ENCODE results near the gene COL23A1. TPM values are rescaled to one million over a fixed set of nuclear protein-coding genes. Genes with fewer than 3 reads are reported as not detected.

The COL23A1 gene
- total RNA-seq, 1 experiment from 2014 or later: not detected

DNA sequence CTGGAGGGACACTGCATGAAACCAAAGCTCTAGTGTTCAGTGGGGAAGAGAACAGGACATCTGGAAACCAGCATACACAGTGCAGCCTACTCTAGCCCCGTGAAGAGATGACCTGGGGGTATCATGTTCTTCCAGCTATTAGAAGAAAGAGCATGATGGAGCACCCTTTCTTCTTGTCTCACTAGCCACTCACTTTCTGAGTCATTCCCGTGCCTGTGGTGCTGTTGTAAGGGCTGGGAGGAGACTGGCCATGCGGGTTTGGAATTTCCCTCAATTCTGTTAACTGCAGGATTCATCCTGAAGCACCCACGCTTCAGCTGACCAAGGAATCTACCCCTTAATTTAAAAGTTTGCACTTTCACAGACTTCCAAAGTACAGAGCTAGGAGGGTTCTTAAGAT lies 137.0 kb downstream of the COL23A1 start:
- no peak overlapping the region for H3K4me3 ChIP-seq
- no peaks in the 10 kb centered on the region for H3K27me3 ChIP-seq
- DNase-seq: no peak
- H3K4me1 ChIP-seq: no peaks in the 10 kb centered on the region
- no peak overlapping the region for H3K27ac ChIP-seq
- no peaks in the 10 kb centered on the region for H3K9me3 ChIP-seq (replicated peaks)
- no peaks in the 10 kb centered on the region for H3K36me3 ChIP-seq

DNA sequence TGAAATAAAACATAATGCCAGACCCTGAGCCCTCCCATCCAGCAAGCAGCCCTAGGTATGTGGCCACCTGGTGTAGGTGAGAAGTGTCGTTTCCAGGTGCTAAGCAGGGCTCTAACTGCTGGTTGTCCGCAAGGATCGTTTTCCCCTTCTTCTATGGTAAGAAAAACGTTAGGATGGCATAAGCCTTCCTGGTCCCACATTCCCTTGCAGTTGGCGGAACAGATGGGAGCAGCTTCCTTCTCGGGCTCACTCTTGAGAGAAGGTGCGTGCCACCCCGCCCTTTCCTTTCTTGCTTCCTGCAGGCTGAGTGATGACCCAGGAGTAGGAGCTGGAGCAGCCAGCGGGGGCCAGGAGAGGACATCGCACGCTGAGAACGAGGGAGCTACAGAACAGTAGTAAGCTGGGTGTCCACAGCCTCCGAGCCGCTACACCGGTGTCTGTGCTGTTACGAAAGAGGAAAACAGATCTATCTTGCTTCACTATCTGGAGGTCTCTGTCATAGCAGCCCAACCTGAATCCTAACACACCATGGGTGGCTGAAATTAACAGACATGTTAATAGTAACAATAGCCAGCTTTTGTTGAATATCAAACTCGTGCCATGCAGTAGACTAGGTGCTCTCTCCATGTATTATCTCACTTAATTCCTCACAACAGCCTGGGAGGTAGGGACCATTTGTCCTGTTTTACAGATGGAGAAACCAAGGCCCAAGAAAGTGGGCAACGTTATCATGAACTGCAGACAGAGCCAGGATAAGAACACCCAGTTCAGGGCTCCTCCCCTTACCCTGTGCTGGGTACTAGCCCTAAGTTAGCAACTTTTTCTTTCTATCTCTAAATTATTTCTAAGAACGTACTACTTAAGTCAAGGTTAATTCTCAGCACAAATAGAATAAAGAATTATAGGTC lies 139.8 kb downstream of the COL23A1 start:
- DNase-seq: no peak
- no peaks in the 10 kb centered on the region for H3K27me3 ChIP-seq
- H3K27ac ChIP-seq: no peak overlapping the region
- no peaks in the 10 kb centered on the region for H3K36me3 ChIP-seq
- no peaks in the 10 kb centered on the region for H3K9me3 ChIP-seq (replicated peaks)
- H3K4me1 ChIP-seq: no peaks in the 10 kb centered on the region
- H3K4me3 ChIP-seq: no peak overlapping the region

DNA sequence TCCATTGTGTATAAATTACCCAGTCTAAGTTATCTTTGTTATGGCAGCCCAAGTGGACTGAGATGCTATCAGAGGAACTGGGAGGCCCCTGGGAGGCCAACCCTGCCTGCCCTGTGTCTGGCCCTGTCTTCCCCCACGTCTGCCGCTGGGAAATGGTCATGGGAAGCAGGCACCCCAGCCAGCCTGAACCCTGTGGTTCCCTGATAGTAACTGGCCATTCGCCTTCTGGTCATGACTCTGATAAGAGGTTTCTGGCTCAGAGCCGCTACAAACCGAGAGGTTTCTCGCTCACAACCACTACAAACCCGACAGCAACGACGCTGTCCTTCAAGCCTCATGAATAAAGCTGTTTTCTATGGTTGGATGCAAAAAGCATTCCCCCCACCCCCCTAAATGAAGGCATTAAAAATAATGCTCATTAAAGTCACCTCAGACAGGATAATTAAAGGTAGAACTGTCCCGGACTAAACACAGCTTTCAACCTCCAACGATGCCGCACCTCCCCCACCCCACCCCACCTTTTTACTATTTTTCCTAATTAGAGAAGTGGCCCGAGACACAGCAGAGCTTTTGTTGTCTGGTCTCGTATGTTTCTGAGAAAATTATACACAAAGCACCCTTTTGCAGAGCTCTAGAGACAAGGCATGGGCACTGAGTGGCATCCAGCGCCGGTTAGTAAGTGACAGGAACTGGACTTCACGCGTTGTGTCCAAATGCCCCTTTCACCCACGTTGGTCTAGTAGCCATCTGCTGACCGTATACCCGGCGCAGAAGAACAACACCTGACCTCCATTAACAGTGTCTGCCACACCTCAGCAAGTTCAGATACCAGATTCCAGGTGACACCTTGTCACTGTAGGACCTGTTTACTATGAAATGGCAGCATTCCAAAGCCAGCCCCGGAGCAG lies 140.8 kb downstream of the COL23A1 start:
- no peak overlapping the region for H3K27ac ChIP-seq
- no peaks in the 10 kb centered on the region for H3K4me1 ChIP-seq
- H3K27me3 ChIP-seq: no peaks in the 10 kb centered on the region
- H3K36me3 ChIP-seq: no peaks in the 10 kb centered on the region
- DNase-seq: no peak
- H3K4me3 ChIP-seq: no peak overlapping the region
- no peaks in the 10 kb centered on the region for H3K9me3 ChIP-seq (replicated peaks)

GRCh38 chr5:178445534-178445933 lies 144.7 kb downstream of the COL23A1 start:
- Histone ChIP-seq H3K4me3 (no peak overlapping the region), H3K4me1 (no peaks in the 10 kb centered on the region), H3K36me3 (no peaks in the 10 kb centered on the region), H3K27ac (no peak overlapping the region), H3K27me3 (no peaks in the 10 kb centered on the region), H3K9me3 (replicated peaks) (no peaks in the 10 kb centered on the region)
- no peak for DNase-seq

GRCh38 chr5:178442405-178443257 lies 147.6 kb downstream of the COL23A1 start:
- no peaks in the 10 kb centered on the region for H3K4me1 ChIP-seq
- no peaks in the 10 kb centered on the region for H3K27me3 ChIP-seq
- no peaks in the 10 kb centered on the region for H3K36me3 ChIP-seq
- H3K27ac ChIP-seq: no peak overlapping the region
- H3K4me3 ChIP-seq: no peak overlapping the region
- no peaks in the 10 kb centered on the region for H3K9me3 ChIP-seq (replicated peaks)
- no peak for DNase-seq

DNA sequence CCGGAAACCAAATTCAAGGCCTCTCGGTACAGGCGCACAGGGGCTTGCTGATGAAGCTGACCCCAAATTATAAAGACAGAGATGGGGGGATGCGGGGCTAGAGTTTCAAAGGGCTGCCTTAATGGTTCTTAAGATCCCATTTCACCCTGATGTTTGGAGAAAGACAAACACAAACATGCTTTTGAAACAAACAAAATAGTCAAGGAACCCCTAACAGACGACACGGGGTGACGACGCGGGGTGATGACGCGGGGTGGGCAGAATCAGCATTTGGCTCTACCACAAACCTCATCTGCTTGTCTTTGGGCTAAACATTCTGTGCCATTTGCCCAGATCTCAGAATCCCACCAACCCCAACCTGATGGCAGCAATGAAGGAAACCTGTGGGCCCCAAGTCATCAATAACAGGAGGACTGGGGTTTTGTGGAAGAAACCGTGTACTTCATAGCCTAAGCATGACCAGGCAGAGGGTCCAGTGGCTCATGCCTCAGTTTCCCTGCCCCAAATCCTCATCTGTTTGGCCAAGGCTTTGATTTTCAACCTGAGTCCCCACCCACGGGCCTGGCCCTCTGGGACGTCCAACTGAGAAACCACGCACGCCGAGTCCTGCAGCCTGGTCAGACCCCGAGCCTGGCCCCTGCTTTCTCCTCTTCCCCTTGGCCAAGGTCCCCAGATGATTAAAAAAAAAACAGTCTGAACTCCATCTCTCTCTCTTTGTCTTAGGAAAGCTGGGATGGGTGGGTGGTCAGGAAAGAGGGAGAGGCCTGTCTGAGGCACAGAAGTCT lies 148.5 kb downstream of the COL23A1 start:
- Histone ChIP-seq H3K9me3 (replicated peaks) (no peaks in the 10 kb centered on the region), H3K4me1 (no peaks in the 10 kb centered on the region), H3K4me3 (no peak overlapping the region), H3K27ac (no peak overlapping the region), H3K27me3 (no peaks in the 10 kb centered on the region), H3K36me3 (no peaks in the 10 kb centered on the region)
- no peak for DNase-seq

DNA sequence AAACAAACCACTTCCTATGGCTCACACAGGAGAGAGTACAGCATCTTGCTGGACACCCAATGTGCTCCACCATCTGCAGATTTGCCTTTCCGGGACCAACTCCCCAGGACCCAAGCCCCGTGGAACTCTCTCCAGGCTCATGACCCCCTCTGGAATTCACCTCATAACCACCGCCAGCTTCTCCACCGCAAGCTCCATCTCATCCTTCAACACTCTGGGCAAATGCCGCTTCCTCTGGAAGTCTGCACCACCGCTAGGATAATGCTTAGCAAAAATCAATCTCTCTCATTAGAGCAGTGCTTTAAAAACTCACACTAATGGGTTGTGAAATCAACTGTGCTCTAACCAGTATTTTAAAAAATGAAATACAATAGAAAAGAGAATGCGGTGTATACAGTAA lies 150.0 kb downstream of the COL23A1 start:
- no peaks in the 10 kb centered on the region for H3K36me3 ChIP-seq
- H3K4me1 ChIP-seq: no peaks in the 10 kb centered on the region
- no peak overlapping the region for H3K4me3 ChIP-seq
- no peaks in the 10 kb centered on the region for H3K27me3 ChIP-seq
- H3K9me3 ChIP-seq (replicated peaks): no peaks in the 10 kb centered on the region
- no peak overlapping the region for H3K27ac ChIP-seq
- DNase-seq: no peak

GRCh38 chr5:178439493-178440180 lies 150.6 kb downstream of the COL23A1 start:
- H3K9me3 ChIP-seq (replicated peaks): no peaks in the 10 kb centered on the region
- no peaks in the 10 kb centered on the region for H3K27me3 ChIP-seq
- no peaks in the 10 kb centered on the region for H3K4me1 ChIP-seq

DNA sequence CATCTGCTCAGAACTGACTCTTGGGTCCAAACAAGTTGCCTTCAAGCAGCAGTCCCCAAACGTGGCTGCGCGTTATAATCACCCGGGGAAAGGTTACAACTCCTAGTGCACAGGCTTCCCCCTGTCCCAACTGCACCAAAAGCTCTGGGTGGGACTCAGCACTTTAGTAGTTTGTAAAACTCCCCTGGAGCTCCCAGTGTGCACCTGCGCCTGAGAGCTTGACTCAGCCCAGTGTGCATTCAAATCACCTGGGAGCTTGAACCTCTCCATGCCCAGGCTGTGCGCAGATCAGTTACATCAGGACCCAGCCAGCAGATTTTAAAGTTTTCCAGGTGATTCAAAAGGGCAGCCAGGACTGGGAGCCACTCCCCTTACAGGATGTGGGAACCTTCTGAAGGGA lies 151.4 kb downstream of the COL23A1 start:
- no peaks in the 10 kb centered on the region for H3K9me3 ChIP-seq (replicated peaks)
- no peak overlapping the region for H3K27ac ChIP-seq
- H3K4me1 ChIP-seq: no peaks in the 10 kb centered on the region
- DNase-seq: no peak
- no peaks in the 10 kb centered on the region for H3K36me3 ChIP-seq
- H3K27me3 ChIP-seq: no peaks in the 10 kb centered on the region
- no peak overlapping the region for H3K4me3 ChIP-seq

More at GRCh38 chr5:178439493-178440180, 150.6 kb downstream of the COL23A1 start:
- no peak overlapping the region for H3K27ac ChIP-seq
- H3K36me3 ChIP-seq: no peaks in the 10 kb centered on the region
- DNase-seq: no peak
- H3K4me3 ChIP-seq: no peak overlapping the region

DNA sequence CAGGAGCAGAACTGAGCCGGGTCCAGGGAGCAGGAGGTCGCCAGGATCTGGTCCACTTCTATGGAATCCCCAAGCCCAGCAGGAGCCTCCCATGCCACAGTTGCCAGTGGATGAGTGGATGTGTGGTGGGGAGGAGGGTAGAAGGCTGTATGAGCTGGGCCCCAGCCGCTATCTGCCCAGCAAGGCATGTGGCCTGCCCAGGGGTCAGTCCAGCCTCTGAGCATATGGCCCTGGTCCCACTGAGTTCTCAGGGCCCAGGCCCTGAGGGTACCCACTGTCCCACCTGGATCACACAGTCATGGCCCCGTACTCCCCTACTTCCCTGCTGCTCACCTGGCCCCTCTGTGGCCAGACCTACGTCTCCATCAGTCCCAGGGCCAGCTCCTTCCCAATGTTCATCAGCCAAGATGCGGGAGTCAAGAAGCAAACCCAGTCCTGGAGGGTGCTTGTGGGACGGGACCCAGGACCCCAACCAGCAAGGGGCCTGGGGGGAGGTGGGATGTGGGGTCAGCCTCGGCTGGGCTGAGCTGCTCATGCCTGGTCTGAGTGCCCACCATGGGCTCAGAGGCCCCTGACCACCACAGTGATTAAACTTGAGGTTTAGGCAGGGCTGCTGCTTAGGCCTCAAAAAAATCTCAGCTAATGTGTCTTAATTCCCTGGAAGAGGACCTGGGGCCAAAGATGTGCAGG lies 152.7 kb downstream of the COL23A1 start:
- no peak for DNase-seq
- Histone ChIP-seq H3K4me3 (no peak overlapping the region), H3K9me3 (replicated peaks) (no peaks in the 10 kb centered on the region), H3K27me3 (no peaks in the 10 kb centered on the region), H3K4me1 (no peaks in the 10 kb centered on the region), H3K27ac (no peak overlapping the region), H3K36me3 (no peaks in the 10 kb centered on the region)

DNA sequence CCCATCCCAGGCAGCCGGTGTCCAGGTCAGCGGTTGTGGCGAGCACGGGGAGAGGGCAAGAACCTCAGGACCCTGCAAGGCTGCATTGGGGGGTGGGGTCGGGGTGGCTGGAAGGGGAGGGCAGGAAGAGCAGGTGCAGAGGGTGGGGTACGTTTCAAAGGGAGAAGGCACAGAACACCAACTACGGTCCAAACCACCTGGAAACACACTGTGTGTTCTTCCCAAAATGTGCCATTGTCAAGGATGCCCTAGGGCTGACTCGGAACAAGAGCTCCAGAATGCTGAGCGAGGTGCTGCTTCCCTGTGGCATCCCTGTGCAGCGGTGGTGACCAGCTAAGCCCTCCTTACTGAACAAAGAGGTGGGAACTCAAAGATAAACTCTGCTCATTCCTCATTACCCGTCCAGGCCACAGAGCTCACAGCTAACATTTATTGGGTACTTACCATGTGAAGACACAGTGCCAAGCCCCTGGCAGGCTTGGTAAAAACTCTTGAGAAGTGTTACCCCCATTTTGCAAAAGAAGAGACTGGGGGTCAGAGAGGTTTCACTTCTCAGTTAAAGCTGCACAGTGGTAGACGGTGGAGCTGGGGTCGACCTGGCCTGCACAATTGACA lies 153.8 kb downstream of the COL23A1 start:
- no peaks in the 10 kb centered on the region for H3K4me1 ChIP-seq
- H3K27me3 ChIP-seq: no peaks in the 10 kb centered on the region
- H3K4me3 ChIP-seq: no peak overlapping the region
- H3K36me3 ChIP-seq: no peaks in the 10 kb centered on the region
- DNase-seq: no peak
- no peak overlapping the region for H3K27ac ChIP-seq
- no peaks in the 10 kb centered on the region for H3K9me3 ChIP-seq (replicated peaks)

DNA sequence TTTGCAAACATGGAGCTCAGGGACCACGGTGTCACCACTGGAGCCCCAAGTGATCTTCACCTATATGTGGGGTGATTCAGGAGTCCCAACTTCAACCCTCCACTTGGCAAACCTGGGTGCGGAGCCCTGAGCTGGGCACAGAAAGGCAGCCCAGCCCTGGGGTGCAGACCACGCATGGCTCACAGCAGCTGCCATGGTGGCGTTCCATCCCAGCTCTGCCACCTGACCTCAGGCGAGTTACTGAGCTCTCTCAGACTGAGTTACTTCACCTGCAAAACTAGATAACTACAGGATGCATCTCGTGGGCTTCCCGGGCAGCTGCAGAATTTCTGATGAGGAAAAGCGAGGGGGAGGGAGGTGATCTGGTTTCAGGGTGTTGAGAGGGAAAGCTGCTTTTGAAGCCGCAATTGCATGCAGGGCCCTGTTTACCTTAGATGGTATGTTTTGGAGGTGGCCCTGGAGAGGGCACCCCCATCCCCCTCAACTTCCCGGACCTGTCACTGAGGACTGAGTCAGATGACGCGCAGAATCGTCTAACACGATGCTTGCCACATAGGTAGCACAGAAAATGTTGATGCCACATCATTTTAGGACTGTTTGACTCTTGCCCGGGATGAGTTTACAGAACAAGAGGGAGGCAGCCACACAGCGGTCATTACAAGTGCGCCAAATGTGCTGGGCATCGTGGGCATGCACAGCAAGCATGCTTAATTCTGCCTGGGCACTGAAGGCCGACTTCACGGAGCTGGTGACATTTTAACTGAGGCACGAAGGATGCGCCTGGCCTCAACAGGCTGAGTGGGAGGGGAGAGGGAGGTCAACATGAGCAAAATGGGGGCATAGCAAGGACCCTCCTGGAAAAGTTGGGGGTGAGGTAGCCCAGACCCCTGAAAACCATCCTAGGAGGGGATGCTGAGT lies 154.6 kb downstream of the COL23A1 start:
- Histone ChIP-seq H3K9me3 (replicated peaks) (no peaks in the 10 kb centered on the region), H3K27ac (no peak overlapping the region), H3K4me1 (no peaks in the 10 kb centered on the region), H3K36me3 (no peaks in the 10 kb centered on the region), H3K4me3 (no peak overlapping the region), H3K27me3 (no peaks in the 10 kb centered on the region)
- no peak for DNase-seq
